LNCaP clone FGC (cell line): Measurements from ENCODE around the gene PDE2A.

Experiments used
- DNase-seq: peaks from one replicate; pipeline ENCODE4 v3.0.0-alpha.2; 2011; ENCODE audit warnings: low read depth
- H3K4me3 ChIP-seq: 2 replicates; pipeline ENCODE4 v1.5.1; 2011; ENCODE audit warnings: mild to moderate bottlenecking, low read depth, low read length, control low read depth
- TF ChIP-seq, protein P1 (sequence below): IDR thresholded peaks from 2 replicates; pipeline ENCODE4 v1.5.1; 2012; ENCODE audit warnings: mild to moderate bottlenecking; ENCODE audit not compliant: control insufficient read depth, insufficient read depth; ENCODE audit errors: extremely low read depth

PDE2A gene

DNA sequence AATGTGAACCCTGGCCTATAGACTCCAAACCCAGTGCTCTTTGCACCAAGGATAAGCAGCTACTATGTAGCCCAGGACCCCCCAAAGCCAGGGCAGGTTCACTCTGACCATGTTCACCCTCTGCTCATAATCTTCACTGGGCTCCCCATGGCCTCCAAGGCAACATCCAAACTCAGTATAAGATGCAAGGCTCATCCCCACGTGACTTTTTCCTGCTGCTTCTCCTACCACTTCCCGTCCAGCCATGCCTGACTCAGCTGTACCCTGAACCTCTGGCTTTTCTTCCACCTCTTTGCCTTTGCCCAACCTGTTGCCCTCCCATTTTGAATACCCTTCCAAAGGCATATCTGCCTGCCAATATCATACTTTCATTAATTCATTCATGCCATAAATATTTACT, 27.8 kb downstream of the PDE2A start:
- H3K4me3 ChIP-seq, result no peak overlapping the region
- TF ChIP-seq, protein P1, sequence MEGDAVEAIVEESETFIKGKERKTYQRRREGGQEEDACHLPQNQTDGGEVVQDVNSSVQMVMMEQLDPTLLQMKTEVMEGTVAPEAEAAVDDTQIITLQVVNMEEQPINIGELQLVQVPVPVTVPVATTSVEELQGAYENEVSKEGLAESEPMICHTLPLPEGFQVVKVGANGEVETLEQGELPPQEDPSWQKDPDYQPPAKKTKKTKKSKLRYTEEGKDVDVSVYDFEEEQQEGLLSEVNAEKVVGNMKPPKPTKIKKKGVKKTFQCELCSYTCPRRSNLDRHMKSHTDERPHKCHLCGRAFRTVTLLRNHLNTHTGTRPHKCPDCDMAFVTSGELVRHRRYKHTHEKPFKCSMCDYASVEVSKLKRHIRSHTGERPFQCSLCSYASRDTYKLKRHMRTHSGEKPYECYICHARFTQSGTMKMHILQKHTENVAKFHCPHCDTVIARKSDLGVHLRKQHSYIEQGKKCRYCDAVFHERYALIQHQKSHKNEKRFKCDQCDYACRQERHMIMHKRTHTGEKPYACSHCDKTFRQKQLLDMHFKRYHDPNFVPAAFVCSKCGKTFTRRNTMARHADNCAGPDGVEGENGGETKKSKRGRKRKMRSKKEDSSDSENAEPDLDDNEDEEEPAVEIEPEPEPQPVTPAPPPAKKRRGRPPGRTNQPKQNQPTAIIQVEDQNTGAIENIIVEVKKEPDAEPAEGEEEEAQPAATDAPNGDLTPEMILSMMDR, result no peak
- no peak for DNase-seq

DNA sequence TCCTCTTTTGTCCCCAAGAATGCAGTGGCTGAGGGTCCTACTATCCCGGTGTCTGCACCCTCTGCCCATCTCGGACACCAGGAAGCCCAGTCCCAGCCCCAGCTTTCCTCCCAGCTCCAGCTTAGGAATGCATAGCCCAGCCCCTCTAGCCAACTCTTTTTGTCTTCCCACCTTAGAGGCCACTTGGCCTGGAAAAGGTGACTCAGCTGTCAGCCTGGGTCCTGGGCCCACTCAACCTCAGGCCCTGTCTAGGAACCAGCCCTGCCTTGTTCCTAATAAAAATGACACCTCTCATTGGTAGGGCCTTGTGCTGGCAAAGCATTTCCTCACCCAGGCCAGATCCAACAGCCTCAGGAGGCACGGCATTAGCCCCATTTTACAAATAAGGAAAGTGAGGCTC, 28.2 kb downstream of the PDE2A start:
- H3K4me3 ChIP-seq, result no peak overlapping the region
- TF ChIP-seq, protein P1, result no peak
- no peak for DNase-seq

DNA sequence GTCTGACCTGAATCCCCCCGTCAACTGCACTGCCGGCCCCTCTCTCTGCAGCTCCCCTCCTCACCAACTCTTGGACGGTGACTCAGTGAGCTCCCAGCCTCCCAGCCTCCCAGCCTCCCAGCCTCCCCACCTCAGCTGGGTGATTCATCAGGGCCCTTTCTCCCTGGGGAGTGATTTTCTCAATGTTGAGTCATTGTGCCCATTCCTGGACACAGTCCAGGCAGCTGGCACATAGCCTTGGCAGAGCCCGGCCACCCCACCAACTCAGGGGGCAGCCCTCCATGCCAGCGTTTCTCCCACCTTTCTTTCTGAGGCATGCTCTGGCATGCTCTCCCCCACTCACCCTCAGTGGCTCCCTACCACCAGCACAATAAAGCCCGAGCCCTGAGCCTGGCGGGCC, 30.7 kb downstream of the PDE2A start:
- DNase-seq, result no peak
- TF ChIP-seq, protein P1, result no peak

DNA sequence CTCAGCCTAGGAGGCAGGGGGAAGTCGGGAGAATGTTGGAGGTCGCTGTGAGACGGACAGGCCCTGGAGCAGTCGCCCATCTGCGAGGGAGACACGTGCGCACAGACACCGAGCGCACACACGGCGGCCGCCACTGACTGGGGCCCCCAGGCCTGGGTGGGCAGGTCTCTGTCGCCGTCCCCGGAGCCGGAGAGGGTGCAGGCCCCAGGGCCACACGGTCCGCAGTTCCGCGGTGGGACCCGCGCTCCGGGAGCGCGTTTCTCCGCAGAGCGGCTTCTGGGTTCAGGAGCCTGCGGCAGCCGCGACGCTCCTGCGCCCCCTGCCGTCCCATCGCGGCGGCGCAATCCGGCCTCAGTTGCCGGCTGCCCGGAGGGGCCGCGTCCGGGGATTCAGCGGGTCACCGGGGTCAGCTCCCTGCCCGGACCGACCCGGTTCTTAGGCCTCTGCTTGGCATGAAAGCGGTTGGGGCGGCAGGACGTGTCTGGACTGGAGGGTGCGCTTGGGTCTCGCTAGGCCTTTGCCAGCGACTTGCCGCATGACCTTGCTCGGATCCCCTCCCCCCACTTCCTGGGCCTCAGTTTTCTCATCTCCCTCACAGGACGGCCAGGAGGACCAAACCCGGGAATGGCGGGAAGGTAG, 31.2 kb downstream of the PDE2A start:
- H3K4me3 ChIP-seq, result peak overlapping the region; percentile 49
- no peak for DNase-seq
- TF ChIP-seq, protein P1, result peak; percentile 93

More for the DNA sequence above, 30.7 kb downstream of the PDE2A start:
- no peak overlapping the region for H3K4me3 ChIP-seq

DNA sequence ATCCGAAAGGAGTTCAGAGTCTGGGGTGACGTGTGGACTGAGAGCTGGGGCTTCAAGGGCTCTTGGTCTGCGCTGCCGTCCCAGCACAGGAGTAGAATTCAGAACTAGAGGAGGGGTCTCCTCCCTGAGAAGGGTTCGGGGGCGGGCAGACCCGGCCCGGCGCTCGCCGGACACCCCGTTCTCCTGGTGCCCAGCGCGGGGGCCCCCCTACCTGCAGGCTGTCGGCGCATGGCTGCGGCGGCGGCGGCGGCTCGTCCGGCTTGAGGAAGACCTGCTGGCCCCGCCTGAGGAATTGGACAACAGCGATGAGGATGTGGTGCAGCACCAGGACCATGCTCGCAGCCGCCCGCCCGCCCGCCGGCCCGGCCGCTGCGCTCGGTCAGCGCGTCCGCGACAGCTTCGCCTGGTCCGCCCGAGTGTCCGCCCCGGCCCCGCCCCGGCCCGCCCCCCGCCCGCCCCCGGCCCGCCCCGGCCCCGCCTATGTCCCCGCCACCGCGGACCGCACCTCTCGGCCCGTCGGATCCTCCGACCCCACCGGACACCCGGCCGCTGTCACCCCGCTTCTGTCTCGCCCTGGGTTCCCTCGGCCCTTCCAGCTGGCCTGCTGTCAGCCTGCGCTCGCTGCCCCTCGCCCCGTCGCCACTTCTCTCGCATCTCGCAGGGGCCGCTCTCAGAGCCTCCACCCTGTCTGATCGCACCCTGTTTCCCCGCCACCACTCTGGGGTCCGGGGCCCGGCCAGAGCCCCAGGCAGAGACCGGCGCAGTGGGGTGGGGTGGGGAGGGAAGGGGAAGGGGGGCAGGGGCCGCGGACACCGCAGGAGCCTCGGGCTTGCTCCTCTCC, 32.0 kb downstream of the PDE2A start:
- DNase-seq, result no peak
- TF ChIP-seq, protein P1, result no peak
- peak overlapping the region; percentile 49 for H3K4me3 ChIP-seq

DNA sequence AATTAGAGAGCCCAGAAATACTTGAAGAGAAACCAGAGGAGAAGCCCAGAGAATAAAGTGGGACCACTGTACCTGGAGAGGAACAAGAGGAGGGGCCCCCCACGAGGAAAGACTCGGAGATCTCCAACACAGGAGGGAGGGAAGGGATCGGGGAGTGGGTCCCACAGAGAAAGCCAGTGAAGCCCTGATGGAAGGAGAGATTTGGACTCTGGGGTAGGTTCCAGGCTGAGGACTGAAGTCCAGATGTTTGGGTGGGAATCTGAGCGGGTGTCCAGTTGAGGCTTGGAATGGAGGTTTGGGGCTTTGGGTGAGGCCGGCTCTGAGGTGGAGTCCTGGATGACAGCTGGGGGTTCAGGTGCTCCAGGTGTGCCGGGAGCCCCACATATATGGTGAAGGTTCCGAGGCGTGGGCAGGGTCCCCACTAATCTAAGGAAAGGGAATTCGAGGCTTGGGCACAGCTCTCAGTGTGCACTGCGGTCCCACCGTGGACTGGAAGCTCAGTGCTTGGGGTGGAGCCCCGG, 32.6 kb downstream of the PDE2A start:
- peak overlapping the region; percentile 25 for H3K4me3 ChIP-seq
- TF ChIP-seq, protein P1, result no peak
- no peak for DNase-seq
